ENCODE data around the gene ORAI2. TPM values are rescaled to one million over a fixed set of nuclear protein-coding genes. Genes with fewer than 3 reads are reported as not detected.

The ORAI2 gene
- total and polyA plus RNA-seq, 2 of the 8 experiments (the other 6 are each of a cell fraction or from before 2014, with no cell fraction given): 20.7 to 35.2 TPM

- Histone ChIP-seq H3K56ac (replicated peaks; ENCODE audit: insufficient read length, low read depth, low read length) (no peak overlapping the region), H2BK20ac (ENCODE audit: low read length) (no peak overlapping the region), H4K20me1 (replicated peaks in 1 of 2; ENCODE audit: control insufficient read depth in 1 of 2, insufficient read depth in 2 of 2, low read length in 2 of 2) (no peaks in the 10 kb centered on the region), H3K27ac (ENCODE audit: low read depth, low read length) (no peak overlapping the region), H3K4me1 (replicated peaks in 1 of 4; ENCODE audit: control insufficient read depth in 3 of 4, insufficient read depth in 4 of 4, low read length in 3 of 4) (peaks cover 0 to 3% (median 0%) of the 10 kb centered on the region in 4 experiments; a peak in 2 of 7 replicates), H3K9me3 (ENCODE audit: insufficient read depth in 2 of 2, low read depth in 1 of 2, low read length in 1 of 2) (no peaks in the 10 kb centered on the region), H4K91ac (replicated peaks; ENCODE audit: insufficient read length, low read length) (no peak overlapping the region), H2BK120ac (replicated peaks; ENCODE audit: low read depth, low read length) (no peak overlapping the region), H2BK12ac (ENCODE audit: low read depth, low read length) (no peak overlapping the region), H3K36me3 (ENCODE audit: control insufficient read depth in 2 of 4, insufficient read depth in 4 of 4, low read length in 3 of 4) (peaks cover 0 to 11% (median 7%) of the 10 kb centered on the region in 4 experiments; a peak in 5 of 8 replicates), H3K4me2 (ENCODE audit: insufficient read depth in 1 of 2, low read depth in 2 of 2, low read length in 2 of 2) (no peak overlapping the region), H3K27me3 (replicated peaks in 1 of 4; ENCODE audit: control insufficient read depth in 3 of 4, extremely low read depth in 1 of 4, insufficient read depth in 3 of 4, low read length in 3 of 4) (no peaks in the 10 kb centered on the region; a peak in 1 of 7 replicates), H3K23ac (ENCODE audit: insufficient read length) (no peak overlapping the region), H2BK5ac (ENCODE audit: low read depth, low read length) (no peak overlapping the region), H4K8ac (ENCODE audit: extremely low read depth, insufficient read depth, low read length) (no peak overlapping the region), H3K79me1 (ENCODE audit: low read depth, low read length) (no peaks in the 10 kb centered on the region), H3K4me3 (ENCODE audit: extremely low read depth in 1 of 4, insufficient read depth in 2 of 4, low read depth in 3 of 4, low read length in 4 of 4) (no peak overlapping the region), H2BK15ac (ENCODE audit: low read length) (no peak overlapping the region), H3K79me2 (ENCODE audit: control insufficient read depth in 1 of 2, insufficient read depth in 2 of 2, low read length in 2 of 2) (no peaks in the 10 kb centered on the region), H2AFZ (ENCODE audit: low read length) (no peak overlapping the region), H2AK5ac (ENCODE audit: low read depth, low read length) (no peak overlapping the region), H3K14ac (ENCODE audit: insufficient read length) (no peak overlapping the region), H3K9ac (replicated peaks in 1 of 4; ENCODE audit: extremely low read depth in 1 of 4, low read depth in 3 of 4, low read length in 3 of 4) (no peak overlapping the region), H3K18ac (ENCODE audit: extremely low read depth, low read length) (no peak overlapping the region), H4K5ac (ENCODE audit: insufficient read length, low read depth, low read length) (no peak overlapping the region), H3K23me2 (ENCODE audit: low read depth, low read length) (no peaks in the 10 kb centered on the region; the same call in 1 of the 2 replicates), H3K4ac (replicated peaks; ENCODE audit: insufficient read length, low read depth, low read length) (no peak overlapping the region)
- POLR2A ChIA-PET (ENCODE audit: partially characterized antibody): interaction anchor here (0.7 to 3.8 kb wide), 8 partner anchors 8 to 53 kb away, joined by 3 to 25 read pairs (median 5); no protein-coding TSS in a partner anchor
- no peak for TF ChIP-seq RAD21 (IDR thresholded peaks at IDR 0.05 in 1 of 2, conservative IDR thresholded peaks at IDR 0.05 in 1 of 2; ENCODE audit: low read depth in 2 of 2, low read length in 2 of 2)
- CTCF ChIA-PET (ENCODE audit: partially characterized antibody): interaction anchor here (1.0 to 4.0 kb wide), 8 partner anchors 14 to 54 kb away, joined by 3 to 22 read pairs (median 4); no protein-coding TSS in a partner anchor
- FAIRE-seq (no peak), DNase-seq (ENCODE audit: low read depth in 1 of 2, low spot score in 2 of 2) (no peak)
- 82% methylated on average over 6 of the region's 6 CpGs; no CpG with 5 or more reads in 1 of the 2 experiments for WGBS, 2 experiments (ENCODE audit: extremely low coverage in 1 of 2, insufficient coverage in 1 of 2, insufficient read length in 1 of 2, insufficient replicate concordance in 2 of 2, low coverage in 1 of 2, low lambda C conversion rate in 2 of 2, missing lambda C conversion rate in 1 of 2)
These were observed 19.1 kb downstream of the ORAI2 start for GRCh38 chr7:102452451-102452850.
